Measurements from ENCODE around the gene ZEB1.

GRCh38 chr10:31381766-31382316 lies 62.8 kb downstream of the ZEB1 start:
- TF ChIP-seq POLR2A (IDR thresholded peaks at IDR 0.05) (no peak), CTCF (IDR thresholded peaks at IDR 0.05) (no peak), POLR2AphosphoS5 (IDR thresholded peaks at IDR 0.05) (no peak)

Data from prostate gland (tissue), 2 donors.